ENCODE results near the gene SPI1. TPM values are rescaled to one million over a fixed set of nuclear protein-coding genes. Genes with fewer than 3 reads are reported as not detected.

SPI1 gene
- total RNA-seq, 1 donor from 2014 or later = 2.2 TPM

DNA sequence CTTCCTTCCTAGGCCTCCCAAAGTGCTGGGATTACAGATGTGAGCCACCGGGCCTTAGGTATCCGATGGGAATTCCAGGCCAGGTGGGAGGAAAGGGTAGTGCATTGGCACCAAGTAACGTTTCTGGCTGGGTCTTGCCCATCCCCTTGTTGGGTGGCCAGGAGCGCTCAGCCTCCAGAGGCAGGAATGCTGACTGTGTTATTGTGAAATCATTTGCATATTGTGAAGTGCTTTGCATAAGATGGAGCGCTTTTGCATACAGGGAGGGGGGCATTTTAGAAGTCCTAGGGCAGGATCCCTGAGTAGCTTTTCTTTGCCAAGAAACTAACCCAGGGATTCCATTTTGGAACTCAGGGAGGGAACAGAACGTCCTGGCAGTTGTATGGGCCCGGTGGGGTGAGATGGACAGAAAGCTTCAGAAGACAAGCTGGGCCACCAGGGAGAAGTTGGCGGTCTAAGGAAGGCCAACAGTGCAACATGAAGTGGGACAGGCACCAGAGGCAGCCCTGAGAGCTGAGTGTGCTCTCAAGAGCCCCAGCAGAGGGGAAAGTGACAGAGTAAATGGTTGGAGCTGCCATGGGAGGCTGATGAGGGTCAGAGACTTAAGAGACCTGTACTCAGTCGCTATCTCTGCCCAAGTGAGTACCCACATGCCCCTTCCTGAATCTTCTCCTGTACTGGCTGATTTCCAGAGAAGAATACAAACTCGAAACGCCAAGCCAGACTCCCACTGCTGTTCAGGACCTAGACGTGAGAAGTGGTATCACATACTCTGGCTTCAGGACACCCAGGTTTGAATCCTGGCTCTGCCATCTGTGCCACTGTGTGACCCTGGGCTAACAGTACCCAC lies 28.8 kb upstream of the SPI1 start:
- ATAC-seq = no peak

DNA sequence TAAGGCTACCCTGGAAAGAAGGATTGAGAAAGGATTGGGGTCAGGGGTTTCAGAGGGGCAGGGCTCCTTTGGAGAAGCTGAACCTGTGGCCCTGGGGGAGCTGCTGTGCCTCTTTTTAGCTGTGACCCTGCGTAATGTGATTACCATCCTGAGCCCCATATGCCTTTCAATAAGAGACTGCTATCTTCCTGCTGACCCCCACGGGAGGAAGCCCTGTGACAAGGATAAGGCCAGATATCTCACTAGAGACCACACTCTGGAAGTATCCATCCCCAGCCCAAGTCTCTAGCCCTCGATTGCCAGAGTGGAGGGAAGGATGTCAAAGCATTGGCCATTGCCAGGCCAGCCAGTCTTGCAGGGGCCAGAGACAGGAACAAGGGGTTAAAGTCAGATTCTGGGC lies 25.2 kb upstream of the SPI1 start:
- no peak for ATAC-seq

GRCh38 chr11:47403135-47403534 lies 24.8 kb upstream of the SPI1 start:
- no peak for ATAC-seq

GRCh38 chr11:47400768-47401279 lies 22.5 kb upstream of the SPI1 start:
- peak; percentile 30 for ATAC-seq

DNA sequence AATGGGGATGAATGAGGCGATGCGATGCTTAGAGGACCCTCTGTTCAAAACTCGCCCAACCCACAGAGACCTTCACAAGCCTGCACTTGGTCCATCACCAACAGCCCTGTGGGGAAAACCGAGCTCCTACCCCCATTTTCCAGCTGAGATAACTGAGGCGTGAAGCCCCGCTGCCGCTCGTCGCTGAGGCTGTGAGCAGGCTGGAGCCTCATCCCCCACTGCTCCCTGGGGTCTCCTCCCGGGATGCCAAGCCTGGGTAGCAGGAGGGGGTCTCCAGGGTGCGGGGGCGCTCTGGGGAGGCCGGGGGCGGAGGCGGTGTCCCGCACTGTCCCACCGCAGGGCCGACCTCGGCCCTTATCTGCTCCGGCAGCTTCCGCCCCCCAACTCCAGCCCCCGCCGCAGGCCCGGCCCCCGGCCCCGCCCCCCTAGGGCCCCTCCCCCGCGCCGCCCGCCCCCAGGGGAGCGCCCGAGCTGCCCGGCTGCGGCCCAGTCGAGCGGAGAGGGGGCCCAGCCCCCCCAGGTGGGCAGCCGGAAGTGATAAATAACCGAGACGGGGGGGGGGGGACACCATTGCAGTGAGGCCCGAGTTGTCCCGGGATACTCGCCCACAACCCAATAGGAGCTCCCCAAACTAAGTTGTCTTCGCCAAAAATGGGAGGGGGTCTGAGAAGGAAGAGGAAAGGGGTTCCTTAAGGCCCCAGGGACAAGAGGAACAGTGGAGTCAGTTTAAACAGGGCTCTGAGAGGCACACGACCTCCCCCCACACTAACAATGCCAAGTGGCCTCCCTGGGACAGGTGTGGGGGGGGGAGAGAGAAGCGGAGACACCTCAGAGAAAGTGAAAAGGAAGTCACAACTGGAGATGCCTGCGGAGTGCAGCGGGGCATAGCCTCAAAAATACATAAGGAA lies 21.8 kb upstream of the SPI1 start:
- ATAC-seq = peak; percentile 70

DNA sequence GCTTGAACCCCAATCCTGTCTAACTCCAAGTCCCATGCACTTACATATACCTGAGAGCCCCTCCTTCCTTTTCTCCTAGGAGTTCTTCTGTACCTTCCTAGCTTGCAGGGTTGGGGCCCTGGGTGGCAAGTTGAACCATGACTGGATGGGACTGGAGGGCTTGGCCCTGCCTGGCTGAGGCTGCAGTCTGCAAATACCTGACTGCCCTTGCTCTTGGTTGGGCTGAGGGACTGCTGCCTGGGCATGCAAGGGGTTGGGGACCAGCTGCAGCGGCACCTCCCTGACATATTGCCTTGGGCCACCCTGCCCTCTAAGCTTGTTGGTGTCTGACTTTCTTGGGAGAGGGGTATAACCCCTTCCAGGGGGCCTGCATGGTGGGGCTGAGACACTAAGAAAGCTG lies 20.2 kb upstream of the SPI1 start:
- no peak for ATAC-seq

- no peak for ATAC-seq
Measured at GRCh38 chr11:47398011-47398410, 19.7 kb upstream of the SPI1 start.

DNA sequence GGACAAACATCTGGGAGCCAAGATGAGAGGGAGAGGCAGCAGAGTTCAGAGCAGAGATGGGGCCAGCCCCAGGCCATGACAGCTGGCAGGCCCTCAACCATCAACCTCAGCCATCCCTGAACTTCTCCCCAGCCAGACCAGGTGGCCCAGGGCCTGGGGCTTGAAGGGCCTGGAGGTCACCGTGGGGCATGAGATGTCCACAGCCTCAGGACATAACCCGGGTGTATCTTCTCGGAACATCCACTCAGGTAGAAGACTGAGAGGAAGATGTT lies 17.6 kb upstream of the SPI1 start:
- no peak for ATAC-seq

- no peak for ATAC-seq
Measured at GRCh38 chr11:47395223-47396048, 17.1 kb upstream of the SPI1 start.

GRCh38 chr11:47394322-47395222 lies 16.2 kb upstream of the SPI1 start:
- peak; percentile 27 for ATAC-seq

DNA sequence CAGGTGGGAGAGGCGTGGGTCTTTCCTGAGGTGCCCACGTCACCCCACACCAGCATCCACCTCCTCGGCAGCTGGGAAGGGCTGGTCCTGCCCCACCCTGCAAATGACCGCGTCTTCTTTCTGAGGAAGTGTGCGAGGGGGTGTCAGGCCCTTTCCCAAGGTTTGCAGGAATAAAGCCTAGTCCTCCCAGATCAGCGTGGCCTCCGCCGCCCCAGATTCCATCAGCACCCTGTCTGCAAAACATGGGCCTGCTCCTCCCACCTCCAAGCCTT lies 15.6 kb upstream of the SPI1 start:
- no peak for ATAC-seq

GRCh38 chr11:47393163-47394049 lies 15.1 kb upstream of the SPI1 start:
- no peak for ATAC-seq

GRCh38 chr11:47392546-47393162 lies 14.3 kb upstream of the SPI1 start:
- ATAC-seq = no peak

DNA sequence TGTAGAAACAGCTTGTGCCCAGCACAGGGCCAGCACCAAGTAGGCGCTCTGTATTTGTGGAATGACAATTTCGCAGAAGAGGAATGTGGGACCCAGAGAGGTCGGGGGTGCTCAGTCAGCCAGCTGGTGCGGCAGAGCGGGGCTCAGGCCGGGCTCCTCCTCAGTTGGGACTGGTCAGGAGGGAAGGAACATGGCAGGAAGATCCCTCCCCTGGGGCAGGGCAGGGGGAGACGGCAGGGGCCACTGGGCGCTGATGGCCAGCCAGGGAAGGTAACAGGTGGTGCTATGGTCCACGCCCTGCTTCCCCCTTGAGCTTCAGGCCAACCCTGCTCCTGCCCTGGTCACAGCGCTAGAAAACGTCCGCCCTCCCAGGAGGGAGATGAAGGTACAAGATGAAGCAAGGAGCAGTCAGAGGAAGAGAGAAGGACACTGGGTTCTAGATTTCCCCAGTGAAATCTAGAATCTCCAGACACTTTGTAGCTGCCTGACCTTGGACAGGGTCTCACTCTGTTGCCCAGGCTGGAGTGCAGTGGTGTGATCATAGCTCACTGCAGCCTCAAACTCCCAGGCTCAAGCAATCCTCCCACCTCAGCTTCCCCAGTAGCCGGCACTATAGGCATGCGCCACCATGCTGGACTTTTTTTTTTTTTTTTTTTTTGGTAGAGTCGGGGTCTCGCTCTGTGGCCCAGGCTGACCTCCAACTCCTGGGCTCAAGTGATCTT lies 13.5 kb upstream of the SPI1 start:
- ATAC-seq = no peak

GRCh38 chr11:47391077-47391583 lies 12.8 kb upstream of the SPI1 start:
- no peak for ATAC-seq

DNA sequence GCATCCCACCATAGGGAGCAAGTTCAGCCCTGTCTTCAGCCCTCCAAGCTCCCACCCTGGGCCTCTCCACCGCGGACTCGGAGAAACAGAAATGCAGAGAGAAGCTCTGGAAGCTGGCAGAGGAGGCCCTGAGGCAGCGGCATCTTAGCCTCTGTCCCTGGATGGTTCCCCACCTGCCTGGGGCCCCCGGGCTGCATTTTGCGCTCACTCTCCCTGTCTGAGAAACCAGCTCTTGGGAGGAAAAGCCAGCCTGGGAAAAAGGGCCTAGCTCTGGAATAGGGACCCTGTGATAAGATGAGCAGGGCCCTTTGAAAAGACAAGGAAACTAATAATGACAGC lies 12.0 kb upstream of the SPI1 start:
- ATAC-seq = no peak

DNA sequence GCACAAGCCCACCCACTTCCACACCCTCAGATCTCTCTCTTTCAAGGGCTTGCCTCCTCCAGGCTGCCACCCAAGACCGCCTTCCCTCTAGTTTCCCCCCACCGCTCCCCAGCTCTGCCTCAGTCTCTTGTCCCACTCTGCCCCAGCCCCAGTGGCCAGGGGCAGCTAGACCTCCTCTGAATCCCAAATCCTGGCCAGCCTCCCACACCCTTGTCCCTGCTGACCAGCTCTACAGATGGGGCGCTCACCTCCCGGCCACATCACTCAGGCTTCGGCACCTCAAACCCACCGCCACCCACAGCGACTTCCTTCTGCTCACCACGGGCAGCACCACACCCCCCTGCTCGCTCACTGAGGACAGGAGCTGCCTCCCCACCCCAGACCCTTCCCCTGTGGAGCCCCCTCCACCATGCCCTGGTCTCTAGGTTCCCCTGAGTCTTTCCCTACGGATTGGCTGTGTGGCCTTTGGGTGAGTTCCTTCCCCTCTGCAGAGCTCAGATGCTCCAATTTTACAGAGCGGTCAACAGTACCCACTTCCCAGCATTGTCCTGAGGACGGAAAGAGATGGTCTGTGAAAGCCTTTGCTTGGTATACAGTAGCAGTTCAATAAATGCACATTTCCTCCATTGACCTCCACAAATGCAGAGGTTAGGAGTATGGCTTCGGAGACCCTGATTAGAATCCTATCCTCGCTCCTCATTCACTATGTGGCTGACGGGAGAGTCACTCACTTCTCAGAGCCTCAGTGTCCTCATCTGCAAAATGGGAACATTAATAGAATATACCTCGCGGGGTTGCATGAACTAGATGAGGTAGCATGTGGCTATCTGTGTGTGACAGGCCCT lies 11.5 kb upstream of the SPI1 start:
- no peak for ATAC-seq

GRCh38 chr11:47388697-47389576 lies 10.6 kb upstream of the SPI1 start:
- ATAC-seq = peak; percentile 95
